GM21576 (cell line): Measurements from ENCODE around the gene MAP7D2.
"Not testable (repeated sequence)": the region's sequence is repeated elsewhere in the genome, so short reads cannot be mapped to it uniquely, and the experiment has no call there.

Experiments
- ATAC-seq: cut with Tn5 transposase; IDR thresholded peaks from one replicate; pipeline ENCODE4 v1.9.1; 2021; ENCODE audit warnings: mild to moderate bottlenecking, moderate library complexity; ENCODE audit not compliant: unreplicated experiment

Gene MAP7D2

GRCh38 chrX:20116577-20117240, at the start of gene MAP7D2:
Gene MAP7D2 (minus strand): TSS chrX:20116907. CDS start chrX:20116879, 28 bp downstream.
- no peak for ATAC-seq

- ATAC-seq, result not testable (repeated sequence)
Measured at GRCh38 chrX:20162516-20162915, 45.8 kb upstream of the MAP7D2 start.

GRCh38 chrX:20159797-20160385, 43.2 kb upstream of the MAP7D2 start:
- ATAC-seq, result no peak

- ATAC-seq, result no peak
Measured at GRCh38 chrX:20151689-20152088, 35.0 kb upstream of the MAP7D2 start.

- ATAC-seq, result no peak
Measured at GRCh38 chrX:20149326-20149725, 32.6 kb upstream of the MAP7D2 start.

GRCh38 chrX:20147561-20147960, 30.9 kb upstream of the MAP7D2 start:
- no peak for ATAC-seq

- ATAC-seq, result no peak
Measured at GRCh38 chrX:20144491-20144890, 27.8 kb upstream of the MAP7D2 start.

GRCh38 chrX:20143561-20143960, 26.9 kb upstream of the MAP7D2 start:
- ATAC-seq, result no peak

GRCh38 chrX:20143111-20143510, 26.4 kb upstream of the MAP7D2 start:
- ATAC-seq, result no peak

- ATAC-seq, result peak; percentile 99
Measured at GRCh38 chrX:20141281-20142220, 24.8 kb upstream of the MAP7D2 start, which contains the start of gene EIF1AX. Gene EIF1AX (minus strand): TSS chrX:20141838. CDS start chrX:20141640, 198 bp downstream.

- no peak for ATAC-seq
Measured at GRCh38 chrX:20140420-20140819, 23.7 kb upstream of the MAP7D2 start.

- no peak for ATAC-seq
Measured at GRCh38 chrX:20139966-20140365, 23.3 kb upstream of the MAP7D2 start.

GRCh38 chrX:20135944-20136343, 19.2 kb upstream of the MAP7D2 start:
- ATAC-seq, result no peak

- no peak for ATAC-seq
Measured at GRCh38 chrX:20132666-20133065, 16.0 kb upstream of the MAP7D2 start.

GRCh38 chrX:20130357-20130756, 13.7 kb upstream of the MAP7D2 start:
- no peak for ATAC-seq

- no peak for ATAC-seq
Measured at GRCh38 chrX:20129547-20129946, 12.8 kb upstream of the MAP7D2 start.

- ATAC-seq, result no peak
Measured at GRCh38 chrX:20128670-20129069, 12.0 kb upstream of the MAP7D2 start.

GRCh38 chrX:20127440-20127839, 10.7 kb upstream of the MAP7D2 start:
- ATAC-seq, result peak; percentile 69

GRCh38 chrX:20126833-20127232, 10.1 kb upstream of the MAP7D2 start:
- peak; percentile 62 for ATAC-seq

- ATAC-seq, result no peak
Measured at GRCh38 chrX:20124964-20125363, 8.3 kb upstream of the MAP7D2 start.

- no peak for ATAC-seq
Measured at GRCh38 chrX:20118065-20118824, 1.5 kb upstream of the MAP7D2 start.
